ENCODE results near the gene PCDHGA1.
"Not testable (repeated sequence)": the region's sequence is repeated elsewhere in the genome, so short reads cannot be mapped to it uniquely, and the experiment has no call there.

Gene PCDHGA1

GRCh38 chr5:141346017-141346416, 15.7 kb downstream of the PCDHGA1 start:
- DNase-seq (ENCODE audit: low read depth, low spot score) = not testable (repeated sequence)

- peak; percentile 45 for DNase-seq (ENCODE audit: low read depth, low spot score)
Observed at GRCh38 chr5:141349917-141350619, 19.8 kb downstream of the PCDHGA1 start, which contains the start of gene PCDHGB1. PCDHGB1 (plus strand) TSS chr5:141350099; CDS start chr5:141350261, 162 bp downstream.

- DNase-seq (ENCODE audit: low read depth, low spot score) = no peak
Observed at GRCh38 chr5:141351591-141351990, 21.3 kb downstream of the PCDHGA1 start.

GRCh38 chr5:141354900-141355469, 24.7 kb downstream of the PCDHGA1 start, which contains the start of gene PCDHGA4:
PCDHGA4 (plus strand) TSS chr5:141355021; CDS start chr5:141355108, 87 bp downstream.
- DNase-seq (ENCODE audit: low read depth, low spot score) = peak; percentile 9

GRCh38 chr5:141355641-141356040, 25.3 kb downstream of the PCDHGA1 start:
- DNase-seq (ENCODE audit: low read depth, low spot score) = no peak

GRCh38 chr5:141356133-141356532, 25.8 kb downstream of the PCDHGA1 start:
- DNase-seq (ENCODE audit: low read depth, low spot score) = no peak

- no peak for DNase-seq (ENCODE audit: low read depth, low spot score)
Observed at GRCh38 chr5:141356950-141357349, 26.6 kb downstream of the PCDHGA1 start.

- peak; percentile 15 for DNase-seq (ENCODE audit: low read depth, low spot score)
Observed at GRCh38 chr5:141359790-141360426, 29.6 kb downstream of the PCDHGA1 start, which contains the start of gene PCDHGB2. PCDHGB2 (plus strand) TSS chr5:141359994; CDS start chr5:141360136, 142 bp downstream.

GRCh38 chr5:141360685-141361084, 30.4 kb downstream of the PCDHGA1 start:
- DNase-seq (ENCODE audit: low read depth, low spot score) = no peak

- DNase-seq (ENCODE audit: low read depth, low spot score) = no peak
Observed at GRCh38 chr5:141362719-141363118, 32.4 kb downstream of the PCDHGA1 start.

GRCh38 chr5:141363952-141364660, 33.8 kb downstream of the PCDHGA1 start, which contains the start of gene PCDHGA5:
PCDHGA5 (plus strand) TSS chr5:141364162; CDS start chr5:141364331, 169 bp downstream.
- DNase-seq (ENCODE audit: low read depth, low spot score) = peak; percentile 20

- DNase-seq (ENCODE audit: low read depth, low spot score) = no peak
Observed at GRCh38 chr5:141366016-141366896, 35.9 kb downstream of the PCDHGA1 start.

- peak; percentile 60 for DNase-seq (ENCODE audit: low read depth, low spot score)
Observed at GRCh38 chr5:141369994-141370848, 39.9 kb downstream of the PCDHGA1 start, which contains the start of gene PCDHGB3. PCDHGB3 (plus strand) TSS chr5:141370242; CDS start chr5:141370395, 153 bp downstream.

- no peak for DNase-seq (ENCODE audit: low read depth, low spot score)
Observed at GRCh38 chr5:141371572-141372475, 41.5 kb downstream of the PCDHGA1 start.

- DNase-seq (ENCODE audit: low read depth, low spot score) = peak; percentile 36
Observed at GRCh38 chr5:141373673-141374317, 43.5 kb downstream of the PCDHGA1 start, which contains the start of gene PCDHGA6. PCDHGA6 (plus strand) TSS chr5:141373891; CDS start chr5:141374084, 193 bp downstream.

- DNase-seq (ENCODE audit: low read depth, low spot score) = no peak
Observed at GRCh38 chr5:141374627-141375026, 44.3 kb downstream of the PCDHGA1 start.

GRCh38 chr5:141375444-141376155, 45.3 kb downstream of the PCDHGA1 start:
- not testable (repeated sequence) for DNase-seq (ENCODE audit: low read depth, low spot score)

Measured in astrocyte of the hippocampus (primary cell).